Muscle layer of duodenum (tissue), 2 donors: Measurements from ENCODE around the gene ACTR3C.
"Not testable (repeated sequence)": the region's sequence is repeated elsewhere in the genome, so short reads cannot be mapped to it uniquely, and the experiment has no call there.

Experiments used
- H3K27ac ChIP-seq: one replicate; pipeline ENCODE4 v1.7.0; 2013; ENCODE audit warnings: mild to moderate bottlenecking, low read length
- H3K27me3 ChIP-seq: one replicate; pipeline ENCODE4 v1.7.0; 2013; ENCODE audit warnings: low read depth, mild to moderate bottlenecking, control low read depth, low read length
- H3K36me3 ChIP-seq, 2 donors: one replicate each; pipeline ENCODE4 v1.7.0; 2013; ENCODE audit warnings: low read length in 2 of 2, control low read depth in 1 of 2, mild to moderate bottlenecking in 1 of 2; ENCODE audit not compliant: insufficient read depth in 2 of 2, control insufficient read depth in 1 of 2
- H3K4me1 ChIP-seq, 2 donors: one replicate each; pipeline ENCODE4 v1.7.0; 2013; ENCODE audit warnings: low read length in 2 of 2, mild to moderate bottlenecking in 2 of 2, control low read depth in 1 of 2, moderate library complexity in 1 of 2; ENCODE audit not compliant: insufficient read depth in 2 of 2, control insufficient read depth in 1 of 2
- H3K4me3 ChIP-seq, 2 donors: one replicate each; pipeline ENCODE4 v1.7.0; 2013; ENCODE audit warnings: low read length in 2 of 2, low read depth in 1 of 2, mild to moderate bottlenecking in 1 of 2
- H3K9me3 ChIP-seq, 2 donors: one replicate each; pipeline ENCODE4 v1.7.0; 2013; ENCODE audit warnings: low read length in 2 of 2, control low read depth in 1 of 2, mild to moderate bottlenecking in 1 of 2; ENCODE audit not compliant: control insufficient read depth in 1 of 2
- donor health status: healthy.

The ACTR3C gene

DNA sequence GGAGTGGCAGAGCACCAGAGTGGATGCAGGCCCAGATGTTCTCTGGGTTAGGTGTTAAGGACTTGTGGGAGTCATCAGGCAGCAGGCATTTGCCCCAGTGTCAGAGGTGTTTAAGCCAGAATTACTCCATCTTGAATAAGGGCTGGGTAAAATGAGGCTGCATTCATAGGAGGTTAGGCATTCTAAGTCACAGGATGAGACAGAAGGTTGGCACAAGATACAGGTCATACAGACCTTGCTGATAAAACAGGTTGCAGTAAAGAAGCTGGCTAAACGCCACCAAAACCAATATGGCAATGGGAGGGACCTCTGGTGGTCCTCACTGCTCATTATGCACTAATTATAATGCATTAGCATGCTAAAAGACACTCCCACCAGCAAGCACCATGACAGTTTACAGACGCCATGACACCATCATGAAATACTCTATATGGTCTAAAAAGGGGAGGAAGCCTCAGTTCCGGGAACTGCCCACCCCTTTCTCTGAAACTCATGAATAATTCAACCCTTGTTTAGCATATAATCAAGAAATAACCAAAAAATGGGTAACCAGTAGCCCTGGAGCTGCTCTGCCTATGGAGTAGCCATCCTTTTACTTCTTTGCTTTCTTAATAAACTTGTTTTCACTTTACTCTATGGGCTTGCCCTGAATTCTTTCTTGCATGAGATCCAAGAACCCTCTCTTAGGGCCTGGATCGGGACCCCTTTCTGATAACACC, 1.1 kb downstream of the ACTR3C start:
- H3K4me1 ChIP-seq, result peaks cover 0 to 11% of the 10 kb centered on the region in 2 donors
- peaks cover 0 to 6% of the 10 kb centered on the region in 2 donors for H3K36me3 ChIP-seq
- H3K9me3 ChIP-seq, result no peaks in the 10 kb centered on the region
- H3K27ac ChIP-seq, result peak overlapping the region; percentile 35
- H3K4me3 ChIP-seq, result peak overlapping the region; percentile 76 to 79
- no peaks in the 10 kb centered on the region for H3K27me3 ChIP-seq

DNA sequence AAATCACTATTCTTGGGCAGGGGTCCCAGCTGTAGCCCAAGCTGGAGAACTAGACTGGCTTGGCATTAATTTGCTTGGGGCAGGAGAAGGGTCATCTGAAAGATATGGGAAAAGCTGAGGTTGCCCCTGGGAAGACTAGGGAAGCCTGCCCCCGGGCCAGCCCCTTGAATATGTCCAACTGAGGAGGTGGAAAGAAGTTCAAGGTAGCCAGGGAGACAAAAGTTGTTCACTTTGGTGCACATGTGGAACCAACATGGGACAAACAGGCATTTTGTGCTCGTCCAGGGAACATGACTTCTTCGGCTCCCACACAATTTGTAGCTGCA, 1.6 kb downstream of the ACTR3C start:
- H3K9me3 ChIP-seq, result no peaks in the 10 kb centered on the region
- no peak overlapping the region for H3K4me3 ChIP-seq
- no peak overlapping the region for H3K27ac ChIP-seq
- no peaks in the 10 kb centered on the region for H3K27me3 ChIP-seq
- peaks cover 0 to 11% of the 10 kb centered on the region in 2 donors for H3K4me1 ChIP-seq
- H3K36me3 ChIP-seq, result peaks cover 0 to 6% of the 10 kb centered on the region in 2 donors

DNA sequence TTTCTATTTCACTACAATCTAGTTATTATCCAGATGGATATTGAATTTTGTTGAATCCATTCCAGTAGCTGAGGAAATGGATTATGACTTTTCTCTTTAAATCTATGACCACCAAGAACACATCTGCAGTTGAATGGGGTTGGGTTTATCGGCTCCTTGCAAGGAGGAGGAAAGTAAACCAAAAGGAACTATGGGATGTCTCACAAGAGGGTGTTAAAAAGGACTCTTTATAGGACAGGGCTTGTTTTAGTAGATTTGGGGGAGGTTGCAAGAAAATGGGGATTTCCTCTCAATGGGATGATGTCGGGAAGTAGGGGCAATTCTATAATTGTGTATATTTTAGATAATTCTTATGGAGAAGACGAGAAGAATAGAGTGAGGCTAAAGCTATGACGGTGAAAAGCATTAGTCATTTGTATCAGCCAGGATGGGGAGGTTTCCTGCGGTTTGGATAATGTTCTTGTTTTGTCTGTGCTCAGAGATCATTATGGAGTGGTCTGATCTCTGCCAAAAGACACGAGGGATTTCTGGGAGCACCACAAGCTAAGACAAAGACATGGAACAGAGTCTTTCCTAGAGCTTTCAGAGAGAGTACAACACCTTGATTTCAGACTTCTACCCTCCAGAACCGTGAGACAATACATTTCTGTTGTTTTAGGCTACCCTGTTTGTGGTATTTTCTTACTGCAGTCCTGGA, 5.4 kb downstream of the ACTR3C start:
- H3K4me3 ChIP-seq, result no peak overlapping the region
- H3K4me1 ChIP-seq, result peaks cover 0 to 11% of the 10 kb centered on the region in 2 donors
- no peaks in the 10 kb centered on the region for H3K27me3 ChIP-seq
- H3K27ac ChIP-seq, result no peak overlapping the region
- H3K36me3 ChIP-seq, result peaks cover 0 to 3% of the 10 kb centered on the region in 2 donors
- H3K9me3 ChIP-seq, result no peaks in the 10 kb centered on the region

DNA sequence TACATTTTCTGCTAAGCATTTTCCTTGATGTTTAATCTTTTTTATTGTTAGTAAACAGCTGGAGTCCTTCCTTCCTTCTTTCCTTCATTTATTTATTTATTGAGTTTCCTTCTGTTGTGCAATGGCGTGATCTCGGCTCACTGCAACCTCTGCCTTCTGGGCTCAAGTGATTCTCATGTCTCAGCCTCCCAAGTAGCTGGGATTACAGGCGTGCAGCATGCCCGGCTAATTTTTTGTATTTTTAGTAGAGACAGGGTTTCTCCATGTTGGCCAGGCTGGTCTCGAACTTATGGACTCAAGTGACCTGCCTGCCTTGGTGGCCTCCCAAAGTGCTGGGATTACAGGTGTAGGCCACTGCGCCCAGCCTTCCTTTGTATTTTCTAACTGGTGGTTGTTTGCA, 6.4 kb downstream of the ACTR3C start:
- not testable (repeated sequence) for H3K4me1 ChIP-seq, H3K27me3 ChIP-seq, H3K4me3 ChIP-seq, H3K27ac ChIP-seq, H3K9me3 ChIP-seq, H3K36me3 ChIP-seq

DNA sequence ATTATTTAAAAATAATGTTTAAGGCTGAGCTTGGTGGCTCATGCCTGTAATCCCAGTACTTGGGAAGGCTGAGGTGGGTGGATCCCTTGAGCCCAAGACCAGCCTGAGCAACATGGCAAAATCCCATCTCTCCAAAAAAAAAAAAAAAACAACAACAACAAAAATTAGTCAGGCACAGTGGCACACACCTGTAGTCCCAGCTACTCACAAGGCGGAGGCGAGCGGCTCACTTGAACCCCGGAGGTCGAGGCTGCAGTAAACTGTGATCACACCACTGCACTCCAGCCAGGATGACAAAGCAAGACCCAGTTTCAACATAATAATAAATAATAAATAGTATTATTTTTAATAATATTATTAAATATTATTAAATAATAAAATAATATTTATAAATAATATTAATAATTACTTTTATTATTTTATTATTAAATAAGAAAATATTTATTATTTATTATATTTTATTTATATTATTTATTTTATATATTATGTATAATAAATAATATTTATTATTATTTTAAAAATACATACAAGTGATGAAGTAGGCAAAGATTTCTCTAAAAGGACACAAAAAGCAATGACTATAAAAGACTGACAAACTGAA, 8.6 kb downstream of the ACTR3C start:
- Histone ChIP-seq H3K4me3 (no peak overlapping the region), H3K36me3 (peaks cover 0 to 3% of the 10 kb centered on the region in 2 donors), H3K9me3 (no peaks in the 10 kb centered on the region), H3K27ac (no peak overlapping the region), H3K27me3 (no peaks in the 10 kb centered on the region), H3K4me1 (no peaks in the 10 kb centered on the region)

DNA sequence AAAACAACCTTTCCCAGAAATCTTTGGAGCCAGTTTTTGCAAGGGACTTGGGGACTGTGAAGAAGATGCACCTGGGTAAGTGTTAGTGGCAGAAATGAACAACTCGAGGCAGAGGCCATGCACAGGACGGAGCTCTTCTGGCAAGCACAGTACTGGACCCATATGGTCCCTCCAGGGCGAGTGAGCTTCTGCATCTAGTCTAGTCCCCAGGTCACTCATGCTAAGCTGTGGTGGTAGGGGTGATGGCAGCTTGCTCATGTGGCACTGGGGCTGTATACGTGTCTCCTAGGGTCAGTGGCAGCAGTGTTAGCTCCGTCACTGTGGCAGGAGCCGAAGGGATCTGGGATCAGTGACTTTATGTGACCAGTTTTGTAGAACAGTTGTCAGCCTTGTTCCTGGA, 9.5 kb downstream of the ACTR3C start:
- H3K9me3 ChIP-seq, result no peaks in the 10 kb centered on the region
- no peaks in the 10 kb centered on the region for H3K4me1 ChIP-seq
- no peak overlapping the region for H3K4me3 ChIP-seq
- peaks cover 0 to 3% of the 10 kb centered on the region in 2 donors for H3K36me3 ChIP-seq
- H3K27me3 ChIP-seq, result no peaks in the 10 kb centered on the region
- no peak overlapping the region for H3K27ac ChIP-seq

DNA sequence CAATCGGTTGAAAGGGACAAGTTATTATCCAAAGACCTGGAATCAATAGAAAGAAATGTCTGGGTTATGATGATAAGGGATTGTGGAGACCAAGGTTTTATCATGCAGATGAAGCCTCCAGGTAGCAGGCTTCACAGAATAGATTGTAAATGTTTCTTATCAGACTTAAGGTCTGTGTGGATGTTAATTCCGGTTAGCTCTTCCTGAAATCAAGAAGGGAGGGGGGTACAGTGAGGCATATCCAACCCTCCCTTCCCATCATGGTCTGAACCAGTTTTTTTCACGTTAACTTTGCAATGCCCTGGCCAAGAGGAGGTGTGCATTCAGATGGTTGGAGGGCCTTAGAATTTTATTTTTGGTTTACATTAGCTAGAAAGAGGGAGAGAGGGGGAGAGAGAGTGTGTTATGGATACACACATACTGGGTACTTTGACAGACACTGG, 10.0 kb downstream of the ACTR3C start:
- Histone ChIP-seq H3K9me3 (no peaks in the 10 kb centered on the region), H3K4me3 (no peak overlapping the region), H3K27me3 (no peaks in the 10 kb centered on the region), H3K27ac (no peak overlapping the region), H3K4me1 (no peaks in the 10 kb centered on the region), H3K36me3 (peaks cover 0 to 3% of the 10 kb centered on the region in 2 donors)

DNA sequence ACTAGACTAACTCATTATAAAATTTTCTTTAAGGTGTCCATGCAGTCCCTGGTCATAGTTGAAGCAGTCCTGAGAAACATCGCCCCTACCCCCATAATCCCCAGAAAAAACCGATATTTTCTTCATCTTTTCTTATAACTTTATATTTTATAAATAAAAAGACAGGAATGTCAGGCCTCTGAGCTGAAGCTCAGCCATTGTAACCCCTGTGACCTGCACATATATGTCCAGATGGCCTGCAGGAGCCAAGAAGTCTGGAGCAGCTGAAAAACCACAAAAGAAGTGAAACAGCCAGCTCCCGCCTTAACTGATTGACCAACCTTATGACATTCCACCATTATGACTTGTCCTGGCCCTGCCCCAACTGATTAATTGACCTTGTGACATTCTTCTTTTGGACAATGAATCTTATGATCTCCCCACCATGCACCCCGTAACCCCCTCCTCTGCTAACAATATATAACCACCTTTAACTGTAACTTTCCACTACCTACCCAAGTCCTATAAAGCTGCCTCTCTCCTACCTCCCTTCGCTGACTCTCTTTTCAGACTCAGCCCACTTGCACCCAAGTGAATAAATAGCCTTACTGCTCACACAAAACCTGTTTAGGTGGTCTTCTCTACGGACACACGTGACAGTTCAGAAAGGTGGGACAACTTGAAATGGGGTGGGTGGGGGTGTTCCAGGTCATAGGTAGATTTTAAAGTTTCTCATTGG, 10.5 kb downstream of the ACTR3C start:
- H3K36me3 ChIP-seq, H3K4me3 ChIP-seq, H3K4me1 ChIP-seq, H3K9me3 ChIP-seq, H3K27me3 ChIP-seq, H3K27ac ChIP-seq: not testable (repeated sequence)

DNA sequence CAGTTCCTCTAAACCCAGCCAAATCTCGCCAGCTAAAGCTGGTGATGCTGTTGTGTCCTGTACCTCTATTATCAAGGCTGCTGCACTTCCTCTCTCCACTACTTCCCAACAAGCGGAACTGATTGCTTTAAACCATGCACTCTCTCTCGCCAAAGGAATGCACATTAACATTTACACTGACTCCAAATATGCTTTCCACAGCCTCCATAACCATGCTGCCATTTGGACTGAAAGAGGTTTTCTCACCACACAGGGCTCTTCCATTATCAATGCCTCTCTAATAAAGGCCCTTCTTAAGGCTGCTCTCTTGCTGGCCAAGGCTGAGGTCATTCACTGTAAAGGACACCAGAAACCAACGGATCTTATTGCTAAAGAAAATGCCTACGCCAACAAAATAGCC, 11.6 kb downstream of the ACTR3C start:
- no peak overlapping the region for H3K27ac ChIP-seq
- H3K27me3 ChIP-seq, result no peaks in the 10 kb centered on the region
- no peak overlapping the region for H3K4me3 ChIP-seq
- H3K4me1 ChIP-seq, result no peaks in the 10 kb centered on the region
- peaks cover 0 to 3% of the 10 kb centered on the region in 2 donors for H3K36me3 ChIP-seq
- no peaks in the 10 kb centered on the region for H3K9me3 ChIP-seq

DNA sequence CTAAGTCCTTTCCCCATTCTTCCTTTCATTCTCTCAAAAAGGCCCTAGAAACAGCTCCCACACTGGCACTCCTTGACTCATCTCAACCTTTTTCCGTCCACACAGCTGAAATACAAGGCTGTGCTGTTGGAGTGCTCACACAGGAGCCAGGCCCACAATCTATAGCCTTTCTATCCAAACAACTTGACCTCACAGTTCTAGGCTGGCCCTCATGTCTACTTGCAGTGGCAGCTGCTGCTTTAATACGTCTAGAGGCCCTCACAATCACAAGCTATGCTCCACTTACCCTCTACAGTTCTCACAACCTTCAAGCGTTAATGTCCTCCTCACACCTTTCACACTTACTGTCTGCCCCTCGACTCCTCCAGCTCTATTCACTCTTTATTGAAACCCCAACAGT, 12.2 kb downstream of the ACTR3C start:
- H3K9me3 ChIP-seq, result no peaks in the 10 kb centered on the region
- H3K27ac ChIP-seq, result no peak overlapping the region
- no peaks in the 10 kb centered on the region for H3K4me1 ChIP-seq
- no peaks in the 10 kb centered on the region for H3K27me3 ChIP-seq
- H3K36me3 ChIP-seq, result peaks cover 0 to 3% of the 10 kb centered on the region in 2 donors
- no peak overlapping the region for H3K4me3 ChIP-seq

DNA sequence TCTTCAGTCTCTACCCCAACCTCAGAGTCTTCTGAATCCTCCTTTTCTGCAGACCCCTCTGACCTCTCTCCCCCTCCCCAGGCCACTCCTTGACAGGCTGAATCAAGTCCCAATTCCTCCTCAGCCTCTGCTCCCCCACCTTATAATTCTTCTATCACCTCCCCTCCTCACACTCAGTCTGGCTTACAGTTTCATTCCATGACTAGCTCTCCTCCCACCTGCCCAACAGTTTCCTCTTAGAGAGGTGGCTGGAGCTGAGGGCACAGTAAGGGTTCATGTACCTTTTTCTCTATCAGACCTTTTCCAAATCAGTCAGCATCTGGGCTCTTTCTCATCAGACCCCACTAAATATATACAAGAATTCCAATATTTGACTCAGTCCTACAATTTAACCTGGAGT, 14.8 kb downstream of the ACTR3C start:
- Histone ChIP-seq H3K36me3 (no peaks in the 10 kb centered on the region), H3K4me1 (no peaks in the 10 kb centered on the region), H3K4me3 (no peak overlapping the region), H3K27me3 (no peaks in the 10 kb centered on the region), H3K27ac (no peak overlapping the region), H3K9me3 (no peaks in the 10 kb centered on the region)
